Measurements from ENCODE around the gene DIAPH2. TPM values are rescaled to one million over a fixed set of nuclear protein-coding genes. Genes with fewer than 3 reads are reported as not detected.

DIAPH2 gene
- total RNA-seq, 1 experiment from 2014 or later: 15.9 TPM

DNA sequence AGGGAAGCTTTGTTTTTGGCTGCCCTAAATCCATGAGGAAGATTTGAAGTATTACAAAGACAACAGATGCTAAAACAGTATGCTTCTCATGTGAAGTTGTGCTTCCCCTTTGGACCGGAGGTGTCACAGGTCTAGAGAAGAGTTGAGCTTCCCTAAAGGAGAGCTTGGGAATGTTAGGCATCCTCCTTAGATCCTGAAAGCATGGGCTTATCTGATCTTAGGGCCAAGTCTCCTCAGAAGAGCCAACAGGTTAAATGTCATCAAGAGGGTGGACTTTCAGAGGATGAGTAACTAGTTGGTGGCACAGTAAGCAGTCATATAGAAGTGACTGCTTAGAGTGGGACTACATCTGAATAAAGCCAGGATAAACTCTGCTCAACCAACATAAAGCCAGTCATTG lies 404.5 kb downstream of the DIAPH2 start (continued):
- TF ChIP-seq, protein P1, sequence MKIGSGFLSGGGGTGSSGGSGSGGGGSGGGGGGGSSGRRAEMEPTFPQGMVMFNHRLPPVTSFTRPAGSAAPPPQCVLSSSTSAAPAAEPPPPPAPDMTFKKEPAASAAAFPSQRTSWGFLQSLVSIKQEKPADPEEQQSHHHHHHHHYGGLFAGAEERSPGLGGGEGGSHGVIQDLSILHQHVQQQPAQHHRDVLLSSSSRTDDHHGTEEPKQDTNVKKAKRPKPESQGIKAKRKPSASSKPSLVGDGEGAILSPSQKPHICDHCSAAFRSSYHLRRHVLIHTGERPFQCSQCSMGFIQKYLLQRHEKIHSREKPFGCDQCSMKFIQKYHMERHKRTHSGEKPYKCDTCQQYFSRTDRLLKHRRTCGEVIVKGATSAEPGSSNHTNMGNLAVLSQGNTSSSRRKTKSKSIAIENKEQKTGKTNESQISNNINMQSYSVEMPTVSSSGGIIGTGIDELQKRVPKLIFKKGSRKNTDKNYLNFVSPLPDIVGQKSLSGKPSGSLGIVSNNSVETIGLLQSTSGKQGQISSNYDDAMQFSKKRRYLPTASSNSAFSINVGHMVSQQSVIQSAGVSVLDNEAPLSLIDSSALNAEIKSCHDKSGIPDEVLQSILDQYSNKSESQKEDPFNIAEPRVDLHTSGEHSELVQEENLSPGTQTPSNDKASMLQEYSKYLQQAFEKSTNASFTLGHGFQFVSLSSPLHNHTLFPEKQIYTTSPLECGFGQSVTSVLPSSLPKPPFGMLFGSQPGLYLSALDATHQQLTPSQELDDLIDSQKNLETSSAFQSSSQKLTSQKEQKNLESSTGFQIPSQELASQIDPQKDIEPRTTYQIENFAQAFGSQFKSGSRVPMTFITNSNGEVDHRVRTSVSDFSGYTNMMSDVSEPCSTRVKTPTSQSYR (CRISPR knock-in tag; IDR thresholded peaks at IDR 0.05): no peak

DNA sequence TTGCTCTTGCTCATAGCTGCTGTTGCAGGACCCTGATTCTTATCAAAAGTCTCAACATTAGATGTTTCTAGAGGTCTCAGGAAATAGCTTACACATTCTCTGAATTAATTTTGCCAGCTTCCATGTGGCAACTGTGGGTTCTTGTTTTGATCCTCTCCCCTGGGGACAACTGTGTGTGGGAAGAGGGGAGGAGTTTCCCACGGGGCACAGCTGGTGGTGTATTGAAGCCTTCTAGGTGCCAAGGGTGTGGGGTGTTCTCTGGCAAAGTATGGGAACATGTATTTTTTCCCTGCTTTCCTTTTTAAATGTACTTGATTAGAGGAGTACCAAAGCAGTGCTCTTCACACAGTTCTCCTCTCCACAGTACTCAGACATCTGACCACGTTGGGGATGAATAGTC lies 411.7 kb downstream of the DIAPH2 start:
- TF ChIP-seq, protein P2, sequence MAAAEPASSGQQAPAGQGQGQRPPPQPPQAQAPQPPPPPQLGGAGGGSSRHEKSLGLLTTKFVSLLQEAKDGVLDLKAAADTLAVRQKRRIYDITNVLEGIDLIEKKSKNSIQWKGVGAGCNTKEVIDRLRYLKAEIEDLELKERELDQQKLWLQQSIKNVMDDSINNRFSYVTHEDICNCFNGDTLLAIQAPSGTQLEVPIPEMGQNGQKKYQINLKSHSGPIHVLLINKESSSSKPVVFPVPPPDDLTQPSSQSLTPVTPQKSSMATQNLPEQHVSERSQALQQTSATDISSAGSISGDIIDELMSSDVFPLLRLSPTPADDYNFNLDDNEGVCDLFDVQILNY (CRISPR knock-in tag; IDR thresholded peaks at IDR 0.05): no peak
- TF ChIP-seq ETV6 (CRISPR knock-in tag; IDR thresholded peaks at IDR 0.05) (no peak), GTF2I (CRISPR knock-in tag; conservative IDR thresholded peaks at IDR 0.05) (no peak)
- TF ChIP-seq, protein P3, sequence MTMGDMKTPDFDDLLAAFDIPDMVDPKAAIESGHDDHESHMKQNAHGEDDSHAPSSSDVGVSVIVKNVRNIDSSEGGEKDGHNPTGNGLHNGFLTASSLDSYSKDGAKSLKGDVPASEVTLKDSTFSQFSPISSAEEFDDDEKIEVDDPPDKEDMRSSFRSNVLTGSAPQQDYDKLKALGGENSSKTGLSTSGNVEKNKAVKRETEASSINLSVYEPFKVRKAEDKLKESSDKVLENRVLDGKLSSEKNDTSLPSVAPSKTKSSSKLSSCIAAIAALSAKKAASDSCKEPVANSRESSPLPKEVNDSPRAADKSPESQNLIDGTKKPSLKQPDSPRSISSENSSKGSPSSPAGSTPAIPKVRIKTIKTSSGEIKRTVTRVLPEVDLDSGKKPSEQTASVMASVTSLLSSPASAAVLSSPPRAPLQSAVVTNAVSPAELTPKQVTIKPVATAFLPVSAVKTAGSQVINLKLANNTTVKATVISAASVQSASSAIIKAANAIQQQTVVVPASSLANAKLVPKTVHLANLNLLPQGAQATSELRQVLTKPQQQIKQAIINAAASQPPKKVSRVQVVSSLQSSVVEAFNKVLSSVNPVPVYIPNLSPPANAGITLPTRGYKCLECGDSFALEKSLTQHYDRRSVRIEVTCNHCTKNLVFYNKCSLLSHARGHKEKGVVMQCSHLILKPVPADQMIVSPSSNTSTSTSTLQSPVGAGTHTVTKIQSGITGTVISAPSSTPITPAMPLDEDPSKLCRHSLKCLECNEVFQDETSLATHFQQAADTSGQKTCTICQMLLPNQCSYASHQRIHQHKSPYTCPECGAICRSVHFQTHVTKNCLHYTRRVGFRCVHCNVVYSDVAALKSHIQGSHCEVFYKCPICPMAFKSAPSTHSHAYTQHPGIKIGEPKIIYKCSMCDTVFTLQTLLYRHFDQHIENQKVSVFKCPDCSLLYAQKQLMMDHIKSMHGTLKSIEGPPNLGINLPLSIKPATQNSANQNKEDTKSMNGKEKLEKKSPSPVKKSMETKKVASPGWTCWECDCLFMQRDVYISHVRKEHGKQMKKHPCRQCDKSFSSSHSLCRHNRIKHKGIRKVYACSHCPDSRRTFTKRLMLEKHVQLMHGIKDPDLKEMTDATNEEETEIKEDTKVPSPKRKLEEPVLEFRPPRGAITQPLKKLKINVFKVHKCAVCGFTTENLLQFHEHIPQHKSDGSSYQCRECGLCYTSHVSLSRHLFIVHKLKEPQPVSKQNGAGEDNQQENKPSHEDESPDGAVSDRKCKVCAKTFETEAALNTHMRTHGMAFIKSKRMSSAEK (CRISPR knock-in tag; IDR thresholded peaks at IDR 0.05; ENCODE audit: borderline replicate concordance): no peak
- TF ChIP-seq, protein P4, sequence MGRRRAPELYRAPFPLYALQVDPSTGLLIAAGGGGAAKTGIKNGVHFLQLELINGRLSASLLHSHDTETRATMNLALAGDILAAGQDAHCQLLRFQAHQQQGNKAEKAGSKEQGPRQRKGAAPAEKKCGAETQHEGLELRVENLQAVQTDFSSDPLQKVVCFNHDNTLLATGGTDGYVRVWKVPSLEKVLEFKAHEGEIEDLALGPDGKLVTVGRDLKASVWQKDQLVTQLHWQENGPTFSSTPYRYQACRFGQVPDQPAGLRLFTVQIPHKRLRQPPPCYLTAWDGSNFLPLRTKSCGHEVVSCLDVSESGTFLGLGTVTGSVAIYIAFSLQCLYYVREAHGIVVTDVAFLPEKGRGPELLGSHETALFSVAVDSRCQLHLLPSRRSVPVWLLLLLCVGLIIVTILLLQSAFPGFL (CRISPR knock-in tag; IDR thresholded peaks at IDR 0.05; ENCODE audit: borderline replicate concordance): no peak
- TF ChIP-seq, protein P5, sequence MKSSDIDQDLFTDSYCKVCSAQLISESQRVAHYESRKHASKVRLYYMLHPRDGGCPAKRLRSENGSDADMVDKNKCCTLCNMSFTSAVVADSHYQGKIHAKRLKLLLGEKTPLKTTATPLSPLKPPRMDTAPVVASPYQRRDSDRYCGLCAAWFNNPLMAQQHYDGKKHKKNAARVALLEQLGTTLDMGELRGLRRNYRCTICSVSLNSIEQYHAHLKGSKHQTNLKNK (CRISPR knock-in tag; IDR thresholded peaks at IDR 0.05): no peak
- TF ChIP-seq, protein P6, sequence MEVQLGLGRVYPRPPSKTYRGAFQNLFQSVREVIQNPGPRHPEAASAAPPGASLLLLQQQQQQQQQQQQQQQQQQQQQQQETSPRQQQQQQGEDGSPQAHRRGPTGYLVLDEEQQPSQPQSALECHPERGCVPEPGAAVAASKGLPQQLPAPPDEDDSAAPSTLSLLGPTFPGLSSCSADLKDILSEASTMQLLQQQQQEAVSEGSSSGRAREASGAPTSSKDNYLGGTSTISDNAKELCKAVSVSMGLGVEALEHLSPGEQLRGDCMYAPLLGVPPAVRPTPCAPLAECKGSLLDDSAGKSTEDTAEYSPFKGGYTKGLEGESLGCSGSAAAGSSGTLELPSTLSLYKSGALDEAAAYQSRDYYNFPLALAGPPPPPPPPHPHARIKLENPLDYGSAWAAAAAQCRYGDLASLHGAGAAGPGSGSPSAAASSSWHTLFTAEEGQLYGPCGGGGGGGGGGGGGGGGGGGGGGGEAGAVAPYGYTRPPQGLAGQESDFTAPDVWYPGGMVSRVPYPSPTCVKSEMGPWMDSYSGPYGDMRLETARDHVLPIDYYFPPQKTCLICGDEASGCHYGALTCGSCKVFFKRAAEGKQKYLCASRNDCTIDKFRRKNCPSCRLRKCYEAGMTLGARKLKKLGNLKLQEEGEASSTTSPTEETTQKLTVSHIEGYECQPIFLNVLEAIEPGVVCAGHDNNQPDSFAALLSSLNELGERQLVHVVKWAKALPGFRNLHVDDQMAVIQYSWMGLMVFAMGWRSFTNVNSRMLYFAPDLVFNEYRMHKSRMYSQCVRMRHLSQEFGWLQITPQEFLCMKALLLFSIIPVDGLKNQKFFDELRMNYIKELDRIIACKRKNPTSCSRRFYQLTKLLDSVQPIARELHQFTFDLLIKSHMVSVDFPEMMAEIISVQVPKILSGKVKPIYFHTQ (CRISPR knock-in tag; IDR thresholded peaks at IDR 0.05): no peak
- TF ChIP-seq, protein P7, sequence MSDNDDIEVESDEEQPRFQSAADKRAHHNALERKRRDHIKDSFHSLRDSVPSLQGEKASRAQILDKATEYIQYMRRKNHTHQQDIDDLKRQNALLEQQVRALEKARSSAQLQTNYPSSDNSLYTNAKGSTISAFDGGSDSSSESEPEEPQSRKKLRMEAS (CRISPR knock-in tag; IDR thresholded peaks at IDR 0.05): no peak
- H3K4me3 Mint-ChIP-seq: no peak overlapping the region
- no peaks in the 10 kb centered on the region for H3K27me3 Mint-ChIP-seq (ENCODE audit: low read depth)
- no peak overlapping the region for H3K27ac Mint-ChIP-seq
- ChIA-PET POLR2A (no interaction called here), CTCF (no interaction called here)
- H3K36me3 Mint-ChIP-seq: no peaks in the 10 kb centered on the region
- no peak for DNase-seq (ENCODE audit: low spot score)
- peaks cover 11% of the 10 kb centered on the region for H3K4me1 Mint-ChIP-seq
- ATAC-seq: no peak
- H3K9me3 Mint-ChIP-seq: no peaks in the 10 kb centered on the region

DNA sequence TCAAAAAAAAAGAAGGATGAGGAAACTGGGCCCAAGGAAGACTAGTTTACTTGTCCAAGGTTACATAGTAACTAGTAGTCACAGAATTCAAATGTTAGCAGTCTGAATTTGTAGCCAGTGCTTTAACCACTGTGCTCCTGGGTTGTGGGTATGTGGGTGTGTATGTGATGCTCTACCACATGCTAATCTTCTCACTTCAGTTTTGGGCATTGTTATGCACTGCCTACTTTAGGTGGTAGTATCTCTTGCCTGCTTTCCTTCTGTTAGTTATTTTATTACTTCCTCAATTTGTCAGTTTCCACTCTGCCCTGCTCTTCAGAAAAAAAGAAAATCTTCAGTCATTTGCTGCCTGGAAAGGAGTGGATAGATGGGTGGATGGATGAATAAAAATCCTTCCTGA lies 418.3 kb downstream of the DIAPH2 start:
- POLR2A ChIA-PET: no interaction called here
- no peaks in the 10 kb centered on the region for H3K27me3 Mint-ChIP-seq (ENCODE audit: low read depth)
- no peak overlapping the region for H3K4me3 Mint-ChIP-seq
- ATAC-seq (no peak), DNase-seq (ENCODE audit: low spot score) (no peak)
- no peak overlapping the region for H3K27ac Mint-ChIP-seq
- H3K4me1 Mint-ChIP-seq: peaks cover 5% of the 10 kb centered on the region
- TF ChIP-seq JUN (CRISPR knock-in tag; IDR thresholded peaks at IDR 0.05) (no peak), IRF2 (CRISPR knock-in tag; IDR thresholded peaks at IDR 0.05; ENCODE audit: borderline replicate concordance, low read depth) (no peak), JAZF1 (CRISPR knock-in tag; IDR thresholded peaks at IDR 0.05) (no peak), TCF7 (CRISPR knock-in tag; IDR thresholded peaks at IDR 0.05; ENCODE audit: low read depth) (no peak)
- TF ChIP-seq, protein P8, sequence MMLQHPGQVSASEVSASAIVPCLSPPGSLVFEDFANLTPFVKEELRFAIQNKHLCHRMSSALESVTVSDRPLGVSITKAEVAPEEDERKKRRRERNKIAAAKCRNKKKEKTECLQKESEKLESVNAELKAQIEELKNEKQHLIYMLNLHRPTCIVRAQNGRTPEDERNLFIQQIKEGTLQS (CRISPR knock-in tag; conservative IDR thresholded peaks at IDR 0.05): no peak
- TF ChIP-seq, protein P9, sequence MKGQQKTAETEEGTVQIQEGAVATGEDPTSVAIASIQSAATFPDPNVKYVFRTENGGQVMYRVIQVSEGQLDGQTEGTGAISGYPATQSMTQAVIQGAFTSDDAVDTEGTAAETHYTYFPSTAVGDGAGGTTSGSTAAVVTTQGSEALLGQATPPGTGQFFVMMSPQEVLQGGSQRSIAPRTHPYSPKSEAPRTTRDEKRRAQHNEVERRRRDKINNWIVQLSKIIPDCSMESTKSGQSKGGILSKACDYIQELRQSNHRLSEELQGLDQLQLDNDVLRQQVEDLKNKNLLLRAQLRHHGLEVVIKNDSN (CRISPR knock-in tag; IDR thresholded peaks at IDR 0.05): no peak
- CTCF ChIA-PET: no interaction called here
- no peaks in the 10 kb centered on the region for H3K36me3 Mint-ChIP-seq
- H3K9me3 Mint-ChIP-seq: no peaks in the 10 kb centered on the region
